Pancreas (tissue), 10 donors: ENCODE results near the gene N4BP3. TPM values are rescaled to one million over a fixed set of nuclear protein-coding genes. Genes with fewer than 3 reads are reported as not detected.
A peak's percentile ranks its signal among the peaks of the same experiment; 100 is the strongest.

Experiments
- ATAC-seq, 4 donors: fragments of 200-7000 bp; cut with Tn5 transposase; one replicate each; pipeline versions ENCODE4 v1.8.0 to v1.9.1; 2020; ENCODE audit warnings: mild to moderate bottlenecking in 4 of 4, moderate library complexity in 4 of 4
- DNase-seq, 6 donors: peaks; one replicate each; pipeline ENCODE4 v3.0.0-alpha.2; 2020
- FAIRE-seq: peaks from 2 replicates; lab custom pipeline; 2012; peaks lifted over from hg19 to GRCh38; lab: Jason Lieb, UNC
- H3K27ac ChIP-seq, 4 donors: fragments of 200-600 bp; sonication (generic); 1 replicate in 3 of 4; 2 replicates in 1 of 4; pipeline versions ENCODE4 v1.5.0 to v1.8.0; 2020
- H3K27me3 ChIP-seq, 4 donors: fragments of 200-600 bp; one replicate each; pipeline ENCODE4 v1.8.0; 2021
- H3K36me3 ChIP-seq, 3 donors: fragments of 200-600 bp; sonication (generic) in 1 of 3; one replicate each; pipeline versions ENCODE4 v1.5.0 to v1.8.0; 2020 to 2021
- H3K4me1 ChIP-seq, 3 donors: fragments of 200-600 bp; one replicate each; pipeline ENCODE4 v1.8.0; 2021
- H3K4me3 ChIP-seq, 4 donors: fragments of 200-600 bp; sonication (generic) in 2 of 4; one replicate each; pipeline versions ENCODE4 v1.5.0 to v1.8.0; 2020 to 2021
- H3K9me3 ChIP-seq, 4 donors: fragments of 200-600 bp; one replicate each; pipeline ENCODE4 v1.8.0; 2021
- CTCF ChIP-seq, 4 donors: fragments of 200-600 bp; sonication (generic) in 3 of 4; IDR thresholded peaks; one replicate each; pipeline versions ENCODE4 v1.5.0 to v1.8.0; 2021; ENCODE audit warnings: antibody characterized with exemption in 4 of 4
- WGBS, 2 donors: extraction: QIAGEN DNeasy Blood & Tissue Kit; methylation state at CpG; one replicate each; pipeline ENCODE4 v1.1.7; 2013; 5-methylcytosine and 5-hydroxymethylcytosine counted together
- intact Hi-C, 3 donors: fragments of 100-400 bp; cut with DNase I; formaldehyde crosslinking; loops; one replicate each; pipeline versions ENCODE4 v1.11.1 to v1.14.2; 2022
- polyA plus RNA-seq, 2 donors: library from polyadenylated mRNA; stranded (reverse); fragments of 200-250 nt; gene quantifications; one replicate each; pipeline ENCODE4 v1.2.3, GENCODE V29; 2013
- total RNA-seq, 6 donors: library from RNA; stranded (reverse); fragmentation: NEBNext Ultra II Directional in 4 of 6; extraction: Animal tissue kit (Norgen Biotek cat#: 25700) in 4 of 6; gene quantifications; one replicate each; pipeline versions ENCODE4 v1.2.1 to v1.2.4, GENCODE V29; 2021 to 2023
- donor health status: healthy with polysubstance abuse.
- donor health status: DM: no; HTN: no; CAD: no; lungs with moderate emphysema.
- donor health status: DM: no; HTN: no; CAD: no.
- donor health status: control.
- donor health status: control.
- donor health status: Bipolar disorder and iron deficiency.
- donor health status: DM: yes; HTN: yes; CAD: no.
- donor health status: DM: no; HTN: no; CAD: no.
- donor health status: DM: no; HTN: no; CAD: no.
- donor health status: DM: yes; HTN: yes; CAD: no.

N4BP3 gene
- total and polyA plus RNA-seq, 8 donors, result 0.23 to 1.1 (median 0.59) TPM

DNA sequence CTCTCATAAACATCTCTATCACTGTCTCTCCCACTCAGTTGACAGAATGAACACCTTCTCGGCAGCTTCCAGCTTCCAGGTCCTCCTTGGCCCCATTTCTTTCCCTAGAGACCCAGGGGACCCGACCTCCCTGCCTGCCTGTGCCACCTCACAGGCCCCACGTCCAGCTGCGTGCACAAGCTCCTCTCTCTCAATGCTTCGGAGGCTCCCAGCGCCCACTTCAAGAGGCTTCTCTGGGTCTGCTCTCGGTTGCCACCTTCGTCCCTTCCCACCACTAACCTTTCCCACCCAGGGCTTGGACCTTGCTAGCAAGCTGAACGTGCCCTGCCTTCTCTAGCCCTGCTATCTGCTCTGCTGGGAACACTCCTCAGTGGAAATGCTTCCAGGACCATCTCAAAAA, 2.8 kb upstream of the N4BP3 start:
- Histone ChIP-seq H3K4me3 (no peak overlapping the region), H3K9me3 (no peaks in the 10 kb centered on the region), H3K36me3 (no peaks in the 10 kb centered on the region), H3K27me3 (no peaks in the 10 kb centered on the region), H3K27ac (no peak overlapping the region), H3K4me1 (peaks cover 0 to 10% (median 0%) of the 10 kb centered on the region in 3 donors)
- ATAC-seq (no peak), FAIRE-seq (no peak), DNase-seq (no peak)
- intact Hi-C loops, result no loop called here
- whole genome bisulfite sequencing, 2 donors, result 72 to 80% methylated on average over 9 of the region's 9 CpGs
- no peak for TF ChIP-seq CTCF (IDR thresholded peaks at IDR 0.05)

- no peak for TF ChIP-seq CTCF (IDR thresholded peaks at IDR 0.05)
- no peak overlapping the region for H3K4me3 ChIP-seq
- no peak for FAIRE-seq
- no peak for DNase-seq
- no peak overlapping the region for H3K27ac ChIP-seq
- no peak for ATAC-seq
- H3K36me3 ChIP-seq, result no peaks in the 10 kb centered on the region
- H3K9me3 ChIP-seq, result no peaks in the 10 kb centered on the region
- intact Hi-C loops, result no loop called here
- H3K27me3 ChIP-seq, result no peaks in the 10 kb centered on the region
- 39 to 42% methylated on average over 3 of the region's 3 CpGs for WGBS, 2 donors
- H3K4me1 ChIP-seq, result peaks cover 0 to 10% (median 0%) of the 10 kb centered on the region in 3 donors
Observed at GRCh38 chr5:178111925-178112324, 1.4 kb upstream of the N4BP3 start.

DNA sequence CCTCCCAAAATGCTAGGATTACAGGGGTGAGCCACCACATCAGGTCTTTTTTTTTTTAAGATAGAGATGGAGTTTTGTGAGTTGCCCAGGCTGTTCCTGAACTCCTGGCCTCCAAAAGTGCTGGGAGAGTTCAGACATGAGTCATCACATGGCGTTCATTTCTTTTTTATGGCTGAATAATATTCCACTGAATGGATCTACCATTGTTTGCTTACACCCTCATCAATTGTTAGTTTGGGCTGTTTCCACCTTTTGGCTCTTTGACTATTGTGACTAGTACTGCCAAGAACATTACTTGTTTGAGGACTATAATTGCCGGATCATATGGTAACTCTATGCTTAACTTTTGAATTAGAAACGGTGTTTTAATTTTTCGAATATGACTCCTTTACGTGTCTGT, 787 bp upstream of the N4BP3 start:
- no peak for FAIRE-seq
- H3K27ac ChIP-seq, result no peak overlapping the region
- peaks cover 0 to 10% (median 0%) of the 10 kb centered on the region in 3 donors for H3K4me1 ChIP-seq
- TF ChIP-seq CTCF (IDR thresholded peaks at IDR 0.05), result no peak
- no peaks in the 10 kb centered on the region for H3K36me3 ChIP-seq
- no peaks in the 10 kb centered on the region for H3K9me3 ChIP-seq
- intact Hi-C loops, result no loop called here
- 79 to 81% methylated on average over 5 of the region's 5 CpGs for WGBS, 2 donors
- no peak for ATAC-seq
- H3K27me3 ChIP-seq, result no peaks in the 10 kb centered on the region
- H3K4me3 ChIP-seq, result no peak overlapping the region
- no peak for DNase-seq

GRCh38 chr5:178113841-178114324, 551 bp downstream of the N4BP3 start:
- intact Hi-C loops, result no loop called here
- Histone ChIP-seq H3K36me3 (no peaks in the 10 kb centered on the region), H3K27ac (no peak overlapping the region), H3K4me1 (peaks cover 0 to 10% (median 0%) of the 10 kb centered on the region in 3 donors), H3K4me3 (peak overlapping the region; percentile 24 to 56 (median 38)), H3K27me3 (no peaks in the 10 kb centered on the region), H3K9me3 (no peaks in the 10 kb centered on the region)
- ATAC-seq, result peak in 3 of 4 donors; percentile 13 to 36 (median 13)
- no peak for TF ChIP-seq CTCF (IDR thresholded peaks at IDR 0.05)
- peak in 1 of 6 donors; percentile 42 for DNase-seq
- FAIRE-seq, result no peak
- WGBS, 2 donors, result 1 to 2% methylated on average over 38 to 41 of the region's 41 CpGs

GRCh38 chr5:178114325-178115135, 1.2 kb downstream of the N4BP3 start:
- TF ChIP-seq CTCF (IDR thresholded peaks at IDR 0.05), result no peak
- no peaks in the 10 kb centered on the region for H3K36me3 ChIP-seq
- DNase-seq (peak in 1 of 6 donors; percentile 30), FAIRE-seq (no peak), ATAC-seq (peak; percentile 31 to 67 (median 50))
- 18 to 20% methylated on average over 28 of the region's 28 CpGs for WGBS, 2 donors
- no peak overlapping the region for H3K27ac ChIP-seq
- intact Hi-C loops, result no loop called here
- H3K9me3 ChIP-seq, result no peaks in the 10 kb centered on the region
- H3K4me3 ChIP-seq, result peak overlapping the region in 3 of 4 donors; percentile 24 to 56 (median 42)
- peaks cover 0 to 10% (median 0%) of the 10 kb centered on the region in 3 donors for H3K4me1 ChIP-seq
- no peaks in the 10 kb centered on the region for H3K27me3 ChIP-seq
